HEK293 (cell line): ENCODE data around the gene PRSS22.

Source experiments
- CTCF ChIA-PET: fragments of 350-600 bp; formaldehyde crosslinking; extraction: SDS; loops from one replicate; lab custom pipeline; 2021; ENCODE audit warnings: antibody characterized with exemption; lab: Yijun Ruan, JAX
- POLR2A ChIA-PET: fragments of 300-600 bp; formaldehyde crosslinking; extraction: SDS; loops from one replicate; lab custom pipeline; 2020; ENCODE audit warnings: antibody characterized with exemption, inconsistent platforms; lab: Yijun Ruan, JAX
- H3K27ac ChIP-seq: fragments of 200-500 bp; sonication (Bioruptor generic); 2 replicates; pipeline ENCODE4 v1.5.1; 2014; ENCODE audit warnings: low read depth, low read length, control low read depth, inconsistent platforms; ENCODE audit errors: extremely low read depth
- H3K36me3 ChIP-seq, 2 experiments: fragments of 200-500 bp in 1 of 2; sonication (Bioruptor generic) in 1 of 2; 1 replicate in 1 of 2; 2 replicates in 1 of 2; pipeline ENCODE4 v1.5.1; 2014 to 2017; ENCODE audit warnings: inconsistent platforms in 2 of 2, low read length in 2 of 2; ENCODE audit not compliant: control insufficient read depth in 2 of 2, insufficient read depth in 1 of 2
- H3K4me1 ChIP-seq: fragments of 200-500 bp; sonication (Bioruptor generic); 2 replicates; pipeline ENCODE4 v1.5.1; 2014; ENCODE audit warnings: mild to moderate bottlenecking, low read length, inconsistent platforms; ENCODE audit not compliant: control insufficient read depth, insufficient read depth
- H3K4me3 ChIP-seq: 2 replicates; pipeline ENCODE4 v1.5.1; 2011; ENCODE audit warnings: low read depth, mild to moderate bottlenecking, control low read depth, low read length, moderate library complexity
- H3K9me3 ChIP-seq: fragments of 200-500 bp; sonication (Bioruptor generic); 2 replicates; pipeline ENCODE4 v1.5.1; 2014; ENCODE audit warnings: low read depth, low read length, inconsistent platforms; ENCODE audit not compliant: control insufficient read depth, insufficient read depth
- OSR2 ChIP-seq: fragments of 450-650 bp; formaldehyde crosslinking; IDR thresholded peaks from 2 replicates; pipeline ENCODE4 v1.5.1; 2016; ENCODE audit warnings: missing biosample characterization, missing genetic modification characterization
- SETDB1 ChIP-seq: IDR thresholded peaks from one replicate; pipeline ENCODE4 v1.6.1; 2017; ENCODE audit warnings: mild to moderate bottlenecking, low read length, moderate library complexity, mixed read lengths; ENCODE audit not compliant: insufficient read length
- ZBTB1 ChIP-seq: fragments of 450-650 bp; formaldehyde crosslinking; IDR thresholded peaks from 2 replicates; pipeline ENCODE4 v1.5.1; 2016; ENCODE audit warnings: missing biosample characterization, missing genetic modification characterization
- ZBTB7A ChIP-seq: fragments of 450-650 bp; formaldehyde crosslinking; IDR thresholded peaks from 2 replicates; pipeline ENCODE4 v1.5.1; 2016; ENCODE audit warnings: low read depth, missing biosample characterization, missing genetic modification characterization
- ZNF112 ChIP-seq: fragments of 450-650 bp; formaldehyde crosslinking; IDR thresholded peaks from 2 replicates; pipeline ENCODE4 v1.5.0; 2017; ENCODE audit warnings: missing biosample characterization, missing genetic modification characterization
- ZNF155 ChIP-seq: fragments of 450-650 bp; formaldehyde crosslinking; IDR thresholded peaks from 2 replicates; pipeline ENCODE4 v1.5.1; 2016; ENCODE audit warnings: missing biosample characterization, missing genetic modification characterization
- ZNF211 ChIP-seq: fragments of 450-650 bp; formaldehyde crosslinking; IDR thresholded peaks from 2 replicates; pipeline ENCODE4 v1.5.1; 2016; ENCODE audit warnings: low read depth, missing biosample characterization, missing genetic modification characterization
- ZNF266 ChIP-seq: fragments of 450-650 bp; formaldehyde crosslinking; IDR thresholded peaks from 2 replicates; pipeline ENCODE4 v1.5.1; 2016; ENCODE audit warnings: missing biosample characterization, missing genetic modification characterization, low read depth
- ZNF274 ChIP-seq, 2 experiments: fragments of 200-500 bp in 1 of 2; fragments of 450-650 bp in 1 of 2; sonication (Bioruptor generic) in 1 of 2; formaldehyde crosslinking in 1 of 2; IDR thresholded peaks; 2 replicates each; pipeline versions ENCODE4 v1.5.1 to v1.6.1; 2014 to 2016; ENCODE audit warnings: borderline replicate concordance in 1 of 2, inconsistent platforms in 1 of 2, low read length in 1 of 2, missing biosample characterization in 1 of 2, missing genetic modification characterization in 1 of 2
- ZNF350 ChIP-seq: fragments of 450-650 bp; formaldehyde crosslinking; IDR thresholded peaks from 2 replicates; pipeline ENCODE4 v1.5.0; 2017; ENCODE audit warnings: missing biosample characterization, mild to moderate bottlenecking, missing genetic modification characterization
- ZNF37A ChIP-seq: fragments of 450-650 bp; IDR thresholded peaks from 2 replicates; pipeline ENCODE4 v1.5.1; 2018; ENCODE audit warnings: missing biosample characterization, missing genetic modification characterization
- ZNF529 ChIP-seq: fragments of 450-650 bp; formaldehyde crosslinking; IDR thresholded peaks from 2 replicates; pipeline ENCODE4 v1.5.1; 2017; ENCODE audit warnings: missing genetic modification characterization, missing biosample characterization; ENCODE audit not compliant: insufficient replicate concordance
- ZNF585B ChIP-seq: fragments of 450-650 bp; formaldehyde crosslinking; IDR thresholded peaks from 2 replicates; pipeline ENCODE4 v1.5.1; 2016; ENCODE audit warnings: missing biosample characterization, missing genetic modification characterization
- ZNF600 ChIP-seq: fragments of 450-650 bp; formaldehyde crosslinking; IDR thresholded peaks from 2 replicates; pipeline ENCODE4 v1.5.1; 2016; ENCODE audit warnings: missing biosample characterization, missing genetic modification characterization
- ZNF624 ChIP-seq: fragments of 450-650 bp; formaldehyde crosslinking; IDR thresholded peaks from 2 replicates; pipeline ENCODE4 v1.5.1; 2017; ENCODE audit warnings: missing biosample characterization, missing genetic modification characterization
- ZNF629 ChIP-seq: fragments of 450-650 bp; formaldehyde crosslinking; IDR thresholded peaks from 2 replicates; pipeline ENCODE4 v1.5.1; 2017; ENCODE audit warnings: missing biosample characterization, missing genetic modification characterization
- ZSCAN16 ChIP-seq: fragments of 450-650 bp; formaldehyde crosslinking; IDR thresholded peaks from 2 replicates; pipeline ENCODE4 v1.5.1; 2016; ENCODE audit warnings: missing biosample characterization, missing genetic modification characterization
- TF ChIP-seq, protein P1 (sequence below): fragments of 450-650 bp; formaldehyde crosslinking; IDR thresholded peaks from 2 replicates; pipeline ENCODE4 v1.5.1; 2017; ENCODE audit warnings: missing biosample characterization, missing genetic modification characterization
- TF ChIP-seq, protein P2 (sequence below): fragments of 450-650 bp; formaldehyde crosslinking; IDR thresholded peaks from 2 replicates; pipeline ENCODE4 v1.5.1; 2016; ENCODE audit warnings: missing biosample characterization, missing genetic modification characterization
- TF ChIP-seq, protein P3 (sequence below): fragments of 450-650 bp; formaldehyde crosslinking; IDR thresholded peaks from 2 replicates; pipeline ENCODE4 v1.5.1; 2016; ENCODE audit warnings: missing biosample characterization, missing genetic modification characterization
- TF ChIP-seq, protein P4 (sequence below): fragments of 450-650 bp; formaldehyde crosslinking; IDR thresholded peaks from 2 replicates; pipeline ENCODE4 v1.5.1; 2016; ENCODE audit warnings: missing biosample characterization, missing genetic modification characterization
- TF ChIP-seq, protein P5 (sequence below): fragments of 450-650 bp; formaldehyde crosslinking; IDR thresholded peaks from 2 replicates; pipeline ENCODE4 v1.5.1; 2017; ENCODE audit warnings: missing biosample characterization, missing genetic modification characterization

PRSS22 gene

DNA sequence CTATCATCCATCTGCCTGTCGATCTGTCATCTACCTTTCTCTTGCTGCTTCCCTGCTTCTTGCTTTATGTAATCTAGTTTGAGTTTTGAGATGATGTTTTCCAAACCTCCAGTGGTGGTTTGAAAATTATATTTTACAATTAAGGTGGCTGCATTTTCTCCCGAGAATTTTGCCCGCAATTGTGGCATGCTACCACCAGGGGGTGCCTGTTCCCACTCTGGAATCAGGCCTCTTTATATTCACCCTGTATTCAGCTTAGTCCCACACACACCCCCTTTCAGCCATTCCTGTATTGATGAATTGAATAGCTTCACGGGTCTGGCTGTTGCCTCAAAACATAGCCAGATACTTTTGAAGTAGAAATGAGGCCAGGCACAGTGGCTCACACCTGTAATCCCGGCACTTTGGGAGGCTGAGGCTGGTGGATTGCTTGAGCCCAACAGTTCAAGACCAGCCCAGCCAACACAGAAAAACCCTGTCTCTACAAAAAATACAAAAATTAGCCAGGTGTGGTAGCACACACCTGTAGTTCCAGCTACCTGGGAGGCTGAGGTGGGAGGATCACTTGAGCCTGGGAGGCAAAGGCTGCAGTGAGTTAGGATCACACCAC lies 3.2 kb downstream of the PRSS22 start:
- Histone ChIP-seq H3K4me1 (no peaks in the 10 kb centered on the region), H3K4me3 (no peak overlapping the region), H3K27ac (no peak overlapping the region), H3K9me3 (no peaks in the 10 kb centered on the region), H3K36me3 (no peaks in the 10 kb centered on the region)
- CTCF ChIA-PET = interaction anchor here (0.6 to 2.8 kb wide), 12 partner anchors 9 to 1281 kb away, joined by 3 to 17 read pairs (median 4); partner anchors contain the start of gene FLYWCH2
- POLR2A ChIA-PET = interaction anchor here (0.6 to 1.6 kb wide), 2 partner anchors 13 to 1983 kb away, joined by 3 to 4 read pairs; no protein-coding TSS in a partner anchor
- TF ChIP-seq ZNF155 (tag by site-specific recombination) (no peak), ZNF529 (no peak), ZNF266 (tag by site-specific recombination) (no peak), ZNF37A (tag by site-specific recombination) (no peak), ZNF112 (tag by site-specific recombination) (no peak), SETDB1 (no peak), ZNF211 (tag by site-specific recombination) (no peak), ZNF600 (tag by site-specific recombination) (no peak), ZBTB1 (no peak), ZNF274 (IDR thresholded peaks at IDR 0.05; ENCODE audit: low read length) (no peak), ZNF274 (tag by site-specific recombination; IDR thresholded peaks at IDR 0.05; ENCODE audit: borderline replicate concordance) (no peak), ZBTB7A (no peak)
- TF ChIP-seq, protein P1, sequence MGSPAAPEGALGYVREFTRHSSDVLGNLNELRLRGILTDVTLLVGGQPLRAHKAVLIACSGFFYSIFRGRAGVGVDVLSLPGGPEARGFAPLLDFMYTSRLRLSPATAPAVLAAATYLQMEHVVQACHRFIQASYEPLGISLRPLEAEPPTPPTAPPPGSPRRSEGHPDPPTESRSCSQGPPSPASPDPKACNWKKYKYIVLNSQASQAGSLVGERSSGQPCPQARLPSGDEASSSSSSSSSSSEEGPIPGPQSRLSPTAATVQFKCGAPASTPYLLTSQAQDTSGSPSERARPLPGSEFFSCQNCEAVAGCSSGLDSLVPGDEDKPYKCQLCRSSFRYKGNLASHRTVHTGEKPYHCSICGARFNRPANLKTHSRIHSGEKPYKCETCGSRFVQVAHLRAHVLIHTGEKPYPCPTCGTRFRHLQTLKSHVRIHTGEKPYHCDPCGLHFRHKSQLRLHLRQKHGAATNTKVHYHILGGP (tag by site-specific recombination) = no peak
- TF ChIP-seq, protein P2, sequence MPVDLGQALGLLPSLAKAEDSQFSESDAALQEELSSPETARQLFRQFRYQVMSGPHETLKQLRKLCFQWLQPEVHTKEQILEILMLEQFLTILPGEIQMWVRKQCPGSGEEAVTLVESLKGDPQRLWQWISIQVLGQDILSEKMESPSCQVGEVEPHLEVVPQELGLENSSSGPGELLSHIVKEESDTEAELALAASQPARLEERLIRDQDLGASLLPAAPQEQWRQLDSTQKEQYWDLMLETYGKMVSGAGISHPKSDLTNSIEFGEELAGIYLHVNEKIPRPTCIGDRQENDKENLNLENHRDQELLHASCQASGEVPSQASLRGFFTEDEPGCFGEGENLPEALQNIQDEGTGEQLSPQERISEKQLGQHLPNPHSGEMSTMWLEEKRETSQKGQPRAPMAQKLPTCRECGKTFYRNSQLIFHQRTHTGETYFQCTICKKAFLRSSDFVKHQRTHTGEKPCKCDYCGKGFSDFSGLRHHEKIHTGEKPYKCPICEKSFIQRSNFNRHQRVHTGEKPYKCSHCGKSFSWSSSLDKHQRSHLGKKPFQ = no peak
- TF ChIP-seq, protein P3, sequence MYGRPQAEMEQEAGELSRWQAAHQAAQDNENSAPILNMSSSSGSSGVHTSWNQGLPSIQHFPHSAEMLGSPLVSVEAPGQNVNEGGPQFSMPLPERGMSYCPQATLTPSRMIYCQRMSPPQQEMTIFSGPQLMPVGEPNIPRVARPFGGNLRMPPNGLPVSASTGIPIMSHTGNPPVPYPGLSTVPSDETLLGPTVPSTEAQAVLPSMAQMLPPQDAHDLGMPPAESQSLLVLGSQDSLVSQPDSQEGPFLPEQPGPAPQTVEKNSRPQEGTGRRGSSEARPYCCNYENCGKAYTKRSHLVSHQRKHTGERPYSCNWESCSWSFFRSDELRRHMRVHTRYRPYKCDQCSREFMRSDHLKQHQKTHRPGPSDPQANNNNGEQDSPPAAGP (tag by site-specific recombination) = no peak
- TF ChIP-seq, protein P4, sequence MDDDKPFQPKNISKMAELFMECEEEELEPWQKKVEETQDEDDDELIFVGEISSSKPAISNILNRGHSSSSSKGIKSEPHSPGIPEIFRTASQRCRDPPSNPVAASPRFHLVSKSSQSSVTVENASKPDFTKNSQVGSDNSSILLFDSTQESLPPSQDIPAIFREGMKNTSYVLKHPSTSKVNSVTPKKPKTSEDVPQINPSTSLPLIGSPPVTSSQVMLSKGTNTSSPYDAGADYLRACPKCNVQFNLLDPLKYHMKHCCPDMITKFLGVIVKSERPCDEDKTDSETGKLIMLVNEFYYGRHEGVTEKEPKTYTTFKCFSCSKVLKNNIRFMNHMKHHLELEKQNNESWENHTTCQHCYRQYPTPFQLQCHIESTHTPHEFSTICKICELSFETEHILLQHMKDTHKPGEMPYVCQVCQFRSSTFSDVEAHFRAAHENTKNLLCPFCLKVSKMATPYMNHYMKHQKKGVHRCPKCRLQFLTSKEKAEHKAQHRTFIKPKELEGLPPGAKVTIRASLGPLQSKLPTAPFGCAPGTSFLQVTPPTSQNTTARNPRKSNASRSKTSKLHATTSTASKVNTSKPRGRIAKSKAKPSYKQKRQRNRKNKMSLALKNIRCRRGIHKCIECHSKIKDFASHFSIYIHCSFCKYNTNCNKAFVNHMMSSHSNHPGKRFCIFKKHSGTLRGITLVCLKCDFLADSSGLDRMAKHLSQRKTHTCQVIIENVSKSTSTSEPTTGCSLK (tag by site-specific recombination) = no peak

DNA sequence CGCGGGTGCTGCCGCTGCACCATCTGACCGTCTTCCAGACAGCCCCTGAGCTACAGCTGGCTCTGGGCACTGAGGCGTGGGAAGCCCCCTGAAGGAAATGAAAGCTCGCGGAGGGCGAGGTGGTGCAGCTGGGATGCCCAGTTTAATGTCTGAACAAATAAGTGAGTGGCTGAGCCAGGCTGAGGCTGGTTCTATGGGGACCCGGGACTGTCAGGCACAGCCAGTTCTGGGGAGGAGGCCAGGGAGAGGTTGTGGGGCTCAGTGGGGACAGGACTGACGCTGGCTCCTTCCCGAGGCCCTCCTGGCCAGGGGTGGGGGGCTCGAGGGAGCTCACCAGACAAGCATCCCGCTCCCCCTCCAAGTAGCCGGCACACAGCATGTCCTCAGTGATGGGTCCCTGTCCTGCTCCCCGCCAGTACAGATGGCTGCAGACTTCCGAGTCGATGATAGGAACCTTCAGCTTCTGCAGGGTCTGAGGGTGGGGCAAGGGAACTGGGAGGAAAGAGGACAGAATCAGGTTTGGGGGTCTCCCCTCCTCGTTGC lies 4.4 kb downstream of the PRSS22 start:
- ChIA-PET CTCF (interaction anchor here (0.7 to 2.8 kb wide), 9 partner anchors 9 to 145 kb away, joined by 3 to 17 read pairs (median 5); no protein-coding TSS in a partner anchor), POLR2A (no interaction called here)
- Histone ChIP-seq H3K4me3 (no peak overlapping the region), H3K4me1 (no peaks in the 10 kb centered on the region), H3K27ac (no peak overlapping the region), H3K36me3 (no peaks in the 10 kb centered on the region), H3K9me3 (no peaks in the 10 kb centered on the region)
- TF ChIP-seq ZNF350 (tag by site-specific recombination) = no peak
- no peak for TF ChIP-seq ZNF585B (tag by site-specific recombination)
- TF ChIP-seq, protein P3 (tag by site-specific recombination) = no peak
- no peak for TF ChIP-seq OSR2 (tag by site-specific recombination)
- no peak for TF ChIP-seq ZNF37A (tag by site-specific recombination)
- no peak for TF ChIP-seq ZSCAN16 (tag by site-specific recombination)
- no peak for TF ChIP-seq ZNF629 (tag by site-specific recombination)
- TF ChIP-seq ZNF274 (IDR thresholded peaks at IDR 0.05; ENCODE audit: low read length) = no peak
- no peak for TF ChIP-seq ZNF274 (tag by site-specific recombination; IDR thresholded peaks at IDR 0.05; ENCODE audit: borderline replicate concordance)
- TF ChIP-seq, protein P2 = no peak
- no peak for TF ChIP-seq ZNF624 (tag by site-specific recombination)
- TF ChIP-seq, protein P5, sequence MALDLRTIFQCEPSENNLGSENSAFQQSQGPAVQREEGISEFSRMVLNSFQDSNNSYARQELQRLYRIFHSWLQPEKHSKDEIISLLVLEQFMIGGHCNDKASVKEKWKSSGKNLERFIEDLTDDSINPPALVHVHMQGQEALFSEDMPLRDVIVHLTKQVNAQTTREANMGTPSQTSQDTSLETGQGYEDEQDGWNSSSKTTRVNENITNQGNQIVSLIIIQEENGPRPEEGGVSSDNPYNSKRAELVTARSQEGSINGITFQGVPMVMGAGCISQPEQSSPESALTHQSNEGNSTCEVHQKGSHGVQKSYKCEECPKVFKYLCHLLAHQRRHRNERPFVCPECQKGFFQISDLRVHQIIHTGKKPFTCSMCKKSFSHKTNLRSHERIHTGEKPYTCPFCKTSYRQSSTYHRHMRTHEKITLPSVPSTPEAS (tag by site-specific recombination) = no peak
